ENCODE measurements around the gene CAPN12. TPM values are rescaled to one million over a fixed set of nuclear protein-coding genes. Genes with fewer than 3 reads are reported as not detected.

Gene CAPN12
- total RNA-seq, 1 donor from 2014 or later = 3.6 TPM

- H3K9me3 Mint-ChIP-seq = peaks cover 7% of the 10 kb centered on the region
- no peak for DNase-seq (ENCODE audit: low spot score)
- H3K4me3 Mint-ChIP-seq (ENCODE audit: low read depth) = no peak overlapping the region
- peaks cover 74% of the 10 kb centered on the region for H3K4me1 Mint-ChIP-seq (ENCODE audit: low read depth)
- H3K27me3 Mint-ChIP-seq (ENCODE audit: low read depth) = no peaks in the 10 kb centered on the region
- intact Hi-C loops (cut with micrococcal nuclease) = no loop called here
- H3K36me3 Mint-ChIP-seq (ENCODE audit: low read depth) = peaks cover 44% of the 10 kb centered on the region
- H3K27ac Mint-ChIP-seq = peak overlapping the region; percentile 79
Measured at GRCh38 chr19:38684862-38685665, 59.2 kb downstream of the CAPN12 start.

GRCh38 chr19:38684078-38684861 is 60.0 kb downstream of the CAPN12 start:
- intact Hi-C loops (cut with micrococcal nuclease) = no loop called here
- H3K27me3 Mint-ChIP-seq (ENCODE audit: low read depth) = no peaks in the 10 kb centered on the region
- H3K27ac Mint-ChIP-seq = peak overlapping the region; percentile 79
- H3K9me3 Mint-ChIP-seq = peaks cover 7% of the 10 kb centered on the region
- H3K36me3 Mint-ChIP-seq (ENCODE audit: low read depth) = peaks cover 50% of the 10 kb centered on the region
- DNase-seq (ENCODE audit: low spot score) = no peak
- no peak overlapping the region for H3K4me3 Mint-ChIP-seq (ENCODE audit: low read depth)
- H3K4me1 Mint-ChIP-seq (ENCODE audit: low read depth) = peaks cover 82% of the 10 kb centered on the region

- no peaks in the 10 kb centered on the region for H3K27me3 Mint-ChIP-seq (ENCODE audit: low read depth)
- no peak overlapping the region for H3K4me3 Mint-ChIP-seq (ENCODE audit: low read depth)
- peaks cover 7% of the 10 kb centered on the region for H3K9me3 Mint-ChIP-seq
- H3K36me3 Mint-ChIP-seq (ENCODE audit: low read depth) = peaks cover 49% of the 10 kb centered on the region
- no peak for DNase-seq (ENCODE audit: low spot score)
- peak overlapping the region; percentile 79 for H3K27ac Mint-ChIP-seq
- H3K4me1 Mint-ChIP-seq (ENCODE audit: low read depth) = peaks cover 84% of the 10 kb centered on the region
- intact Hi-C loops (cut with micrococcal nuclease) = no loop called here
Measured at GRCh38 chr19:38683393-38684077, 60.7 kb downstream of the CAPN12 start.

GRCh38 chr19:38682872-38683392 is 61.3 kb downstream of the CAPN12 start:
- peaks cover 7% of the 10 kb centered on the region for H3K9me3 Mint-ChIP-seq
- no peaks in the 10 kb centered on the region for H3K27me3 Mint-ChIP-seq (ENCODE audit: low read depth)
- H3K36me3 Mint-ChIP-seq (ENCODE audit: low read depth) = peaks cover 49% of the 10 kb centered on the region
- intact Hi-C loops (cut with micrococcal nuclease) = no loop called here
- H3K4me3 Mint-ChIP-seq (ENCODE audit: low read depth) = no peak overlapping the region
- H3K4me1 Mint-ChIP-seq (ENCODE audit: low read depth) = peaks cover 87% of the 10 kb centered on the region
- DNase-seq (ENCODE audit: low spot score) = no peak
- peak overlapping the region; percentile 79 for H3K27ac Mint-ChIP-seq

GRCh38 chr19:38682195-38682867 is 61.9 kb downstream of the CAPN12 start:
- Mint-ChIP-seq H3K4me3 (ENCODE audit: low read depth) (no peak overlapping the region), H3K36me3 (ENCODE audit: low read depth) (peaks cover 46% of the 10 kb centered on the region), H3K4me1 (ENCODE audit: low read depth) (peaks cover 90% of the 10 kb centered on the region), H3K9me3 (peaks cover 7% of the 10 kb centered on the region), H3K27ac (peak overlapping the region; percentile 55), H3K27me3 (ENCODE audit: low read depth) (no peaks in the 10 kb centered on the region)
- intact Hi-C loops (cut with micrococcal nuclease) = no loop called here
- no peak for DNase-seq (ENCODE audit: low spot score)

Other genes starting within 250 kb of the CAPN12 start
- gene MAP4K1, start 126.5 kb downstream of the CAPN12 start, total RNA-seq = 181 and 187 TPM in 2 replicates
- gene EIF3K, start 125.3 kb downstream of the CAPN12 start, total RNA-seq = 285 and 287 TPM in 2 replicates
- gene ACTN4, start 96.8 kb downstream of the CAPN12 start, total RNA-seq = 329 and 334 TPM in 2 replicates
- gene LGALS7, start 29.0 kb upstream of the CAPN12 start, total RNA-seq = not detected in 2 replicates
- not detected in 2 replicates for gene LGALS7B, start 44.7 kb upstream of the CAPN12 start, total RNA-seq
- gene LGALS4, start 68.5 kb upstream of the CAPN12 start, total RNA-seq = 1.6 and 2.0 TPM in 2 replicates
- 180 and 183 TPM in 2 replicates for gene ECH1, start 87.3 kb upstream of the CAPN12 start, total RNA-seq
- gene HNRNPL, start 105.5 kb upstream of the CAPN12 start, total RNA-seq = 700 and 708 TPM in 2 replicates
- 70.2 and 73.4 TPM in 2 replicates for gene RINL, start 133.8 kb upstream of the CAPN12 start, total RNA-seq
- 29.0 and 30.2 TPM in 2 replicates for gene SIRT2, start 155.1 kb upstream of the CAPN12 start, total RNA-seq
- 81.8 and 82.7 TPM in 2 replicates for gene NFKBIB, start 155.5 kb upstream of the CAPN12 start, total RNA-seq
- gene CCER2, start 167.7 kb upstream of the CAPN12 start, total RNA-seq = 0.83 and 1.2 TPM in 2 replicates
- 41.1 and 45.2 TPM in 2 replicates for gene SARS2, start 186.3 kb upstream of the CAPN12 start, total RNA-seq
- 93.5 and 95.3 TPM in 2 replicates for gene MRPS12, start 186.5 kb upstream of the CAPN12 start, total RNA-seq
- gene FBXO17, start 231.3 kb upstream of the CAPN12 start, total RNA-seq = not detected in 2 replicates